ENCODE data around the gene TAF1C. TPM values are rescaled to one million over a fixed set of nuclear protein-coding genes. Genes with fewer than 3 reads are reported as not detected.

TAF1C gene
- total and polyA plus RNA-seq, 9 of the 15 experiments (the other 6 are each of a cell fraction or from before 2014, with no cell fraction given) = 1.5 to 74.8 (median 21.0) TPM

GRCh38 chr16:84228256-84228838, 41.5 kb upstream of the TAF1C start (continued):
- TF ChIP-seq GTF3C2 (IDR thresholded peaks at IDR 0.05; ENCODE audit: borderline replicate concordance, extremely low read depth, insufficient read length) (no peak), ATF4 (CRISPR knock-in tag; IDR thresholded peaks at IDR 0.05) (no peak), SREBF2 (CRISPR knock-in tag; IDR thresholded peaks at IDR 0.05) (no peak), POLR2A (conservative IDR thresholded peaks at IDR 0.05) (no peak), SIN3A (IDR thresholded peaks at IDR 0.05; ENCODE audit: borderline replicate concordance in 2 of 2, control insufficient read depth in 1 of 2, low read depth in 2 of 2, low read length in 2 of 2) (no peak), CC2D1A (IDR thresholded peaks at IDR 0.05) (no peak), THRAP3 (IDR thresholded peaks at IDR 0.05; ENCODE audit: borderline replicate concordance) (no peak), STAG1 (CRISPR knock-in tag; IDR thresholded peaks at IDR 0.05; ENCODE audit: borderline replicate concordance) (no peak), MAFG (tag; conservative IDR thresholded peaks at IDR 0.05) (peak; percentile 92), JUND (IDR thresholded peaks at IDR 0.05; ENCODE audit: borderline replicate concordance, low read depth, low read length) (peak; percentile 94), JUND (tag; IDR thresholded peaks at IDR 0.05; ENCODE audit: borderline replicate concordance, low read depth, low read length) (peak; percentile 89), ARID3A (IDR thresholded peaks at IDR 0.05; ENCODE audit: borderline replicate concordance, low read depth, low read length) (no peak), ARHGAP35 (IDR thresholded peaks at IDR 0.05; ENCODE audit: partially characterized antibody) (no peak), ZNF589 (CRISPR knock-in tag; IDR thresholded peaks at IDR 0.05; ENCODE audit: low read depth) (no peak), DIDO1 (tag; IDR thresholded peaks at IDR 0.05; ENCODE audit: low read depth) (no peak), PBX2 (CRISPR knock-in tag; IDR thresholded peaks at IDR 0.05; ENCODE audit: low read depth) (no peak), PBX2 (tag; conservative IDR thresholded peaks at IDR 0.05; ENCODE audit: low read depth) (no peak), ZBTB9 (CRISPR knock-in tag; IDR thresholded peaks at IDR 0.05) (no peak)
